Left colon (tissue), 2 donors: Measurements from ENCODE around the gene TP53I11. TPM values are rescaled to one million over a fixed set of nuclear protein-coding genes. Genes with fewer than 3 reads are reported as not detected.

Source experiments
- ATAC-seq: fragments of 200-7000 bp; cut with Tn5 transposase; one replicate; pipeline ENCODE4 v1.9.1; 2020; ENCODE audit warnings: mild to moderate bottlenecking, moderate library complexity
- DNase-seq, 2 donors: peaks; one replicate each; pipeline ENCODE4 v3.0.0-alpha.2; 2020
- intact Hi-C, 2 donors: fragments of 100-400 bp; cut with DNase I in 1 of 2; cut with micrococcal nuclease in 1 of 2; formaldehyde crosslinking; loops; one replicate each; pipeline versions ENCODE4 v1.11.2 to v1.14.0; 2022; cut with DNase I, micrococcal nuclease
- long read RNA-seq: library from polyadenylated mRNA; unstranded; transcript quantifications from one replicate; pipeline ENCODE4 v2.0.0, GENCODE V29; 2021
- total RNA-seq, 2 donors: library from RNA; stranded (reverse); fragmentation: NEBNext Ultra II Directional; extraction: Animal tissue kit (Norgen Biotek cat#: 25700); gene quantifications; one replicate each; pipeline ENCODE4 v1.2.1, GENCODE V29; 2021
- donor health status: DM: no; HTN: no; CAD: no.
- donor health status: DM: yes; HTN: yes; CAD: no.

The TP53I11 gene
- total RNA-seq = 10 to 100 TPM; 69.8 to 91.7 TPM
- long read RNA-seq, partial matches to known transcripts = 1 of 88 reads
- long read RNA-seq, other reads (novel, unspliced or antisense) = 86 of 88 reads

- ATAC-seq = peak; percentile 72
- peak; percentile 81 to 83 for DNase-seq
- intact Hi-C loops = no loop called here
These were observed at the start of gene TP53I11 for GRCh38 chr11:44950625-44951476. Gene TP53I11 (minus strand): TSS chr11:44950883. CDS start chr11:44938335, 12,548 bp downstream.

GRCh38 chr11:44999068-44999467, 48.4 kb upstream of the TP53I11 start:
- DNase-seq = no peak
- no peak for ATAC-seq

GRCh38 chr11:44998051-44998450, 47.4 kb upstream of the TP53I11 start:
- intact Hi-C loops = no loop called here
- no peak for DNase-seq
- ATAC-seq = peak; percentile 15

More at GRCh38 chr11:44999068-44999467, 48.4 kb upstream of the TP53I11 start:
- intact Hi-C loops = no loop called here

- ATAC-seq (no peak), DNase-seq (no peak)
- intact Hi-C loops = no loop called here
These were observed 46.9 kb upstream of the TP53I11 start for GRCh38 chr11:44997566-44997965.

- ATAC-seq (no peak), DNase-seq (no peak)
- intact Hi-C loops = no loop called here
These were observed 44.1 kb upstream of the TP53I11 start for GRCh38 chr11:44994753-44995152.

- intact Hi-C loops = no loop called here
- ATAC-seq = no peak
- DNase-seq = no peak
These were observed 43.5 kb upstream of the TP53I11 start for GRCh38 chr11:44993971-44994704.

- intact Hi-C loops = no loop called here
- DNase-seq = no peak
- no peak for ATAC-seq
These were observed 42.1 kb upstream of the TP53I11 start for GRCh38 chr11:44992774-44993173.

- intact Hi-C loops = no loop called here
- DNase-seq (no peak), ATAC-seq (no peak)
These were observed 41.5 kb upstream of the TP53I11 start for GRCh38 chr11:44992181-44992582.

GRCh38 chr11:44990665-44991064, 40.0 kb upstream of the TP53I11 start:
- DNase-seq = no peak
- intact Hi-C loops = no loop called here
- no peak for ATAC-seq

- intact Hi-C loops = no loop called here
- no peak for ATAC-seq
- no peak for DNase-seq
These were observed 39.3 kb upstream of the TP53I11 start for GRCh38 chr11:44989831-44990566.

- ATAC-seq (no peak), DNase-seq (no peak)
- intact Hi-C loops = no loop called here
These were observed 38.4 kb upstream of the TP53I11 start for GRCh38 chr11:44988981-44989635.

- DNase-seq = no peak
- intact Hi-C loops = no loop called here
- ATAC-seq = no peak
These were observed 37.4 kb upstream of the TP53I11 start for GRCh38 chr11:44988111-44988510.

- intact Hi-C loops = no loop called here
- DNase-seq (no peak), ATAC-seq (no peak)
These were observed 36.8 kb upstream of the TP53I11 start for GRCh38 chr11:44987506-44987905.

GRCh38 chr11:44986315-44986714, 35.6 kb upstream of the TP53I11 start:
- DNase-seq = no peak
- intact Hi-C loops = no loop called here
- ATAC-seq = no peak

- DNase-seq (no peak), ATAC-seq (no peak)
- intact Hi-C loops = no loop called here
These were observed 35.0 kb upstream of the TP53I11 start for GRCh38 chr11:44985721-44986120.

GRCh38 chr11:44983786-44984185, 33.1 kb upstream of the TP53I11 start:
- ATAC-seq = no peak
- intact Hi-C loops = no loop called here
- DNase-seq = no peak

GRCh38 chr11:44982496-44983062, 31.9 kb upstream of the TP53I11 start:
- DNase-seq (no peak), ATAC-seq (no peak)
- intact Hi-C loops = no loop called here
